ENCODE measurements around the gene NOB1.

DNA sequence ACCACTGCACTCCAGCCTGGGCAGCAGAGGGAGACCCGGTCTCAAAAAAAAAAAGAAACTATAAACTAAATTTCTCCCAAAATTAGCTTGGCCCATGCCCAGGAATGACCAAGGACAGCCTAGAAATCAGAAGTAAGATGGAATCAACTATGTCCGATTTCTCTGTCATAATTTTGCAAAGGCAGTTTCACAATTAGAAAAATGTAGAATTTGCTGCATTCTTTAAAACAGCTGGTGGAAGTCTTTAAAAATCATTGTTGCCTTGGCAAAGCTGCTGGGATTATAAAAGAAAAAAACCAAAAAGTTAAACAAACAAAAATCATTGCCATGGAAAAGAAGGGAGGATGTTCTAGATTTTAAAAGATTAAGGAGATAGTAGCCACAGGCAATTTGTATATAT lies 39.8 kb upstream of the NOB1 start:
- TF ChIP-seq EZH2 (IDR thresholded peaks at IDR 0.05; ENCODE audit: insufficient read depth, poor library complexity, severe bottlenecking) = no peak
- TF ChIP-seq EZH2phosphoT487 (IDR thresholded peaks at IDR 0.05; ENCODE audit: insufficient read depth, low read depth) = no peak

Data from GM23248 (cell line).